Mesothelial cell of epicardium (in vitro differentiated cells): ENCODE measurements around the gene KREMEN2. TPM values are rescaled to one million over a fixed set of nuclear protein-coding genes. Genes with fewer than 3 reads are reported as not detected.

ENCODE experiments used
- DNase-seq, 2 experiments: peaks; one replicate each; pipeline ENCODE4 v3.0.0; 2021; ENCODE audit warnings: low spot score in 2 of 2; ENCODE audit not compliant: unreplicated experiment in 2 of 2
- H3K27ac Mint-ChIP-seq: 2 replicates; pipeline ENCODE4 v1.8.0; 2021; ENCODE audit warnings: mixed read lengths
- H3K27me3 Mint-ChIP-seq: 2 replicates; pipeline ENCODE4 v1.8.0; 2021; ENCODE audit warnings: low read depth, mixed read lengths
- H3K36me3 Mint-ChIP-seq: 2 replicates; pipeline ENCODE4 v1.8.0; 2021; ENCODE audit warnings: mixed read lengths
- H3K4me1 Mint-ChIP-seq: 2 replicates; pipeline ENCODE4 v1.8.0; 2021; ENCODE audit warnings: mixed read lengths
- H3K4me3 Mint-ChIP-seq: 2 replicates; pipeline ENCODE4 v1.8.0; 2021; ENCODE audit warnings: mild to moderate bottlenecking, moderate library complexity, mixed read lengths
- H3K9me3 Mint-ChIP-seq: 2 replicates; pipeline ENCODE4 v1.8.0; 2021; ENCODE audit warnings: mixed read lengths
- total RNA-seq: library from RNA; stranded (reverse); gene quantifications from 3 replicates; pipeline ENCODE4 v1.2.1, GENCODE V29; 2021
- TF ChIP-seq, protein P1 (sequence below): fragments of 200-600 bp; sonication (generic); IDR thresholded peaks from one replicate; pipeline ENCODE4 v1.5.0; 2021; ENCODE audit warnings: antibody characterized with exemption; ENCODE audit not compliant: unreplicated experiment

Gene KREMEN2
- total RNA-seq, 1 donor from 2014 or later: 29.1 TPM

DNA sequence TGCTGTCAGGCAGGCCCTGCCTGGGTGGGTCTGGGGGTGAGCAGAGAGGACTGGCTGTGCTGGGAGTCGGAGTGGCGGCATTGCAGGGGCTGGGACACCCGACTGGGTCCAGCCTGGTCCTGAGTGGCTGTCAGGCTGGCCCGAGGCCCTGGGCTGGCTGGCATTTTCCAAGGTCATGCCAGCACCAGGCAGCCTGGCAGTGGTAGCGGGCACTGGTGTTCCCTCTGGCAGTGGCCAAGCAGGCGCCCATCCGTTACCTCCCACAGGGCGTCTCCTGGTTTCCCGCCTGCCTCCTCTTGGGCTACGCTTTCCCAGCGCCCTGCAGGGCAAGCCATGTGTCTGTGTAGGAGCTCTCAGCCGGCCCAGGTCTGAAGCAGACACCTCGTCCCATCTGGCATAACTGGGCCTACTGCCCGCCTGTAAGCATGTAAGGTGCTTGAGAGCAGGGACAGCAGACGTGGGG lies 21.8 kb downstream of the KREMEN2 start:
- DNase-seq: no peak
- Mint-ChIP-seq H3K27me3 (peaks cover 2% of the 10 kb centered on the region), H3K27ac (no peak overlapping the region), H3K4me3 (no peak overlapping the region), H3K9me3 (no peaks in the 10 kb centered on the region), H3K4me1 (peaks cover 47% of the 10 kb centered on the region), H3K36me3 (no peaks in the 10 kb centered on the region)
- TF ChIP-seq, protein P1, sequence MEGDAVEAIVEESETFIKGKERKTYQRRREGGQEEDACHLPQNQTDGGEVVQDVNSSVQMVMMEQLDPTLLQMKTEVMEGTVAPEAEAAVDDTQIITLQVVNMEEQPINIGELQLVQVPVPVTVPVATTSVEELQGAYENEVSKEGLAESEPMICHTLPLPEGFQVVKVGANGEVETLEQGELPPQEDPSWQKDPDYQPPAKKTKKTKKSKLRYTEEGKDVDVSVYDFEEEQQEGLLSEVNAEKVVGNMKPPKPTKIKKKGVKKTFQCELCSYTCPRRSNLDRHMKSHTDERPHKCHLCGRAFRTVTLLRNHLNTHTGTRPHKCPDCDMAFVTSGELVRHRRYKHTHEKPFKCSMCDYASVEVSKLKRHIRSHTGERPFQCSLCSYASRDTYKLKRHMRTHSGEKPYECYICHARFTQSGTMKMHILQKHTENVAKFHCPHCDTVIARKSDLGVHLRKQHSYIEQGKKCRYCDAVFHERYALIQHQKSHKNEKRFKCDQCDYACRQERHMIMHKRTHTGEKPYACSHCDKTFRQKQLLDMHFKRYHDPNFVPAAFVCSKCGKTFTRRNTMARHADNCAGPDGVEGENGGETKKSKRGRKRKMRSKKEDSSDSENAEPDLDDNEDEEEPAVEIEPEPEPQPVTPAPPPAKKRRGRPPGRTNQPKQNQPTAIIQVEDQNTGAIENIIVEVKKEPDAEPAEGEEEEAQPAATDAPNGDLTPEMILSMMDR: no peak

DNA sequence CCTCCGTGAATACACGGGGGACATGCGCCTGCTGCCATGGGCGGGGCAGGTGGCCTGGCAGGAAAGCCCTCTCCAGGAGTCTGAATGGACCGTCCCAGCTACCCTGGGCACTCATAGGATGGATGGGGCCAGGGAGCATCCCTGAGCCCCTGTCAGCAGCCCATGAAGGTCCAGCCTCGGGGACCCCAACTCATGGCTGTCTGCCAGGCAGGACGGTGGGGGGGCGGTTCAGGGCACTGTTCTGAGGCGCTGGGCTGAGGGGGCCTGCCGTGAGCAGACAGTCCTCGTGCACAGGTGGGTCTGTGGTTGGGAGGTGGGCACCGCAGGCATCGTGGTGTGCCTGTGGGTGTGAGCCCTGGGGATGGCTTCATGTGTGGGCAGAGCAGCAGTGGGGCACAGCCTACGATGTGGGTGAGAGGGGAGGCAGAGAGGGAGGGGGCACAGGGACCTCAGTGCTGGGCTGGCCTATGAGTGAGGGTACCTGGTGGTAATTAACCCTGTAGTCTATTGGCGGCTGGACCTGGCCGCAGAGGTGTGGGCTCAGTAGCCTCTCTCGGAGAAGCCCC lies 22.6 kb downstream of the KREMEN2 start:
- Mint-ChIP-seq H3K36me3 (no peaks in the 10 kb centered on the region), H3K27ac (no peak overlapping the region), H3K27me3 (peaks cover 2% of the 10 kb centered on the region), H3K9me3 (no peaks in the 10 kb centered on the region), H3K4me3 (no peak overlapping the region), H3K4me1 (peaks cover 40% of the 10 kb centered on the region)
- TF ChIP-seq, protein P1: no peak
- DNase-seq: no peak

DNA sequence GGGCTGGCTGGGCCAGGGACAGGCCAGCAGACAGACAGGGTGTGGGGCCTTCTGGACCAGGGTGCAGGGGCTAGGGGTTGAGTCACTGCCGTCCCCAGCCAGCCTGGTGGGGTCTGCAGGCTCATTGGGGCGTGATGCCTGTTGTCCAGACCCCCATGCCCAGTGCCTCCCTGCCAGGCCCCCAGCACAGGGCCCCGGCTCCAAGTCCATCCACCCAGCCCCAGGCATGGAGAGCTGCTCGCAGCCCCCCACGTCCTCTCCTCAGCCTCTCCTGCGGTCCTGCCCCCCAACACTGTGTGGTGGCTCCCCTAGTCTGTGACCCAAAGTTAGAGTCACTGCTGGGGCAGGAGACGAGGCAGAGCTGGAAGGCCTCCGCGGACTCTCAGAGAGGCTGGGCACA lies 23.2 kb downstream of the KREMEN2 start:
- Mint-ChIP-seq H3K27me3 (peaks cover 2% of the 10 kb centered on the region), H3K36me3 (no peaks in the 10 kb centered on the region), H3K4me1 (peaks cover 34% of the 10 kb centered on the region), H3K4me3 (no peak overlapping the region), H3K9me3 (no peaks in the 10 kb centered on the region), H3K27ac (no peak overlapping the region)
- DNase-seq: no peak
- TF ChIP-seq, protein P1: no peak

DNA sequence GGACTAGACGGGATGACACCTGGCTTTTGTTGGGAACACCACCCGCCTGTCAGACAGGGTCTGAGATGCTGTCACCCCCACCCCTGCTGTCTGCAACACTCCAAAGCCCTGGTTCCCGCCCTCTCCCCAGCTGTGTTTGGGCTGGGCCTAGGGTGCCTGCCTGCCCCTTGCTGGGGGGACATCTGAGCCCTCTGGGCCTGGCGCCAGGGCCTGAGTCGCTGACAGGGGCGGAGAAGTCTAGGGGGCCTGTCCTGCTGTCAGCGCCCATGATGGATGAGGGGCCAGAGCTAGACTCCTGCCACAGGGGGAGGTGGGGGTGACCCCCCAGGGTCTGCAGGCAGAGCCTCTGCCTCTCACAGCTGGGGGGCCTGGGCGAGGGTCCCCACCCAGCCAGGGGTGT lies 23.8 kb downstream of the KREMEN2 start:
- Mint-ChIP-seq H3K36me3 (no peaks in the 10 kb centered on the region), H3K4me3 (no peak overlapping the region), H3K27me3 (peaks cover 2% of the 10 kb centered on the region), H3K27ac (no peak overlapping the region), H3K4me1 (peaks cover 32% of the 10 kb centered on the region), H3K9me3 (no peaks in the 10 kb centered on the region)
- no peak for DNase-seq
- TF ChIP-seq, protein P1: no peak

DNA sequence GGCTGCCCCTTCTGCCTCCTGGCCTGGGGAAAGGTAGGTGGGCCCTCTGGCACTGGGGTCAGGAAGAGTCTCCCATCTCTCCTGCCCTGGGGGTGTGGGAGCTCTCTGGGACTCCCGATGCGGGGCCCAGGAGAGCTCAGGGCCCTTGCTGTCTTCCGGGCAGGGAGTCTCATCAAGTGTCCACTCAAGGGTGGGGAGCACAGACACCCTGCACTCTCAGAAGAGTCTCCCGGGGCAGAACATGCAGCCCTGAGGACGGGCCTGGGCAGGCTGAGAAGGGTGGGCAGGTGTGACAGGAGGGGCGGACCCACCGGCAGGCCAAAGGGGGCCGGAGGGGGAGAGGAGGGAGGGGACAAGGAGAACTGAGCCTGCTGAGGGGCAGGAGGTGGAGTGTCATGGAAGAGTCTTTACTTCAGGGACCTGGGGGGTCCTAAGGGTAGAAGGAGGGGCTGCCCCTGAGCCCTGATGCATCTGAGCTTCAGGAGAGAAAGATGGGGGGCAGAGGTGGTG lies 24.6 kb downstream of the KREMEN2 start:
- peaks cover 32% of the 10 kb centered on the region for H3K4me1 Mint-ChIP-seq
- no peak for DNase-seq
- H3K9me3 Mint-ChIP-seq: no peaks in the 10 kb centered on the region
- H3K27me3 Mint-ChIP-seq: peaks cover 2% of the 10 kb centered on the region
- TF ChIP-seq, protein P1: no peak
- H3K27ac Mint-ChIP-seq: peak overlapping the region; percentile 39
- no peaks in the 10 kb centered on the region for H3K36me3 Mint-ChIP-seq
- no peak overlapping the region for H3K4me3 Mint-ChIP-seq
